ENCODE data around the gene HSF2.

GRCh38 chr6:122429323-122429722 is 29.9 kb downstream of the HSF2 start:
- TF ChIP-seq FOXM1 (IDR thresholded peaks at IDR 0.05; ENCODE audit: borderline replicate concordance): no peak
- no peak for TF ChIP-seq TARDBP (IDR thresholded peaks at IDR 0.05)
- TF ChIP-seq FOXK2 (IDR thresholded peaks at IDR 0.05): no peak
- no peak for TF ChIP-seq PKNOX1 (IDR thresholded peaks at IDR 0.05)
- no peak for TF ChIP-seq ELF4 (IDR thresholded peaks at IDR 0.05)
